GM12801 (cell line): ENCODE measurements around the gene MB21D2.

Experiments used
- CTCF ChIP-seq: IDR thresholded peaks from one replicate; pipeline ENCODE4 v1.5.1; 2011; ENCODE audit warnings: control low read depth; ENCODE audit not compliant: insufficient read length; ENCODE audit errors: extremely low read depth

MB21D2 gene

GRCh38 chr3:192835818-192836815, 81.5 kb downstream of the MB21D2 start:
- no peak for TF ChIP-seq CTCF

GRCh38 chr3:192834428-192834827, 83.2 kb downstream of the MB21D2 start:
- TF ChIP-seq CTCF: no peak

GRCh38 chr3:192833177-192833890, 84.3 kb downstream of the MB21D2 start:
- no peak for TF ChIP-seq CTCF

- TF ChIP-seq CTCF: no peak
These were observed 85.8 kb downstream of the MB21D2 start for GRCh38 chr3:192831801-192832347.

- no peak for TF ChIP-seq CTCF
These were observed 86.5 kb downstream of the MB21D2 start for GRCh38 chr3:192831111-192831644.

- no peak for TF ChIP-seq CTCF
These were observed 87.2 kb downstream of the MB21D2 start for GRCh38 chr3:192830291-192831110.
